Erythroblast (primary cell): ENCODE measurements around the gene SCYL1.

Experiments
- GATA1 ChIP-seq: IDR thresholded peaks from 2 replicates; pipeline ENCODE4 v1.6.1; 2011; ENCODE audit warnings: low read depth, mild to moderate bottlenecking, control low read depth, low read length, moderate library complexity
- POLR2A ChIP-seq: IDR thresholded peaks from 2 replicates; pipeline ENCODE4 v1.6.1; 2011; ENCODE audit warnings: mild to moderate bottlenecking, low read length

DNA sequence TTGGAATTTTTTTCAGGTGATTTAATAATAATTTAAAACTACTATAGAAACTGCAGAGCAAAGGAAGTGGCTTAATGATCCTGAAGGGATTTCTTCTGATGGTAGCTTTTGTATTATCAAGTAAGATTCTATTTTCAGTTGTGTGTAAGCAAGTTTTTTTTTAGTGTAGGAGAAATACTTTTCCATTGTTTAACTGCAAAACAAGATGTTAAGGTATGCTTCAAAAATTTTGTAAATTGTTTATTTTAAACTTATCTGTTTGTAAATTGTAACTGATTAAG is 22.7 kb upstream of the SCYL1 start:
- no peak for TF ChIP-seq POLR2A
- TF ChIP-seq GATA1 = no peak
